ENCODE results near the gene LARGE1.

Gene LARGE1

GRCh38 chr22:33906475-33906874 lies 13.8 kb downstream of the LARGE1 start:
- DNase-seq (ENCODE audit: insufficient read length, low spot score) = no peak

GRCh38 chr22:33903012-33903411 lies 17.3 kb downstream of the LARGE1 start:
- FAIRE-seq = no peak
- DNase-seq (ENCODE audit: insufficient read length, low spot score) = no peak
- no peak for TF ChIP-seq POLR2A (IDR thresholded peaks at IDR 0.05; ENCODE audit: low read depth, low read length)

More at GRCh38 chr22:33906475-33906874, 13.8 kb downstream of the LARGE1 start:
- no peak for FAIRE-seq
- TF ChIP-seq POLR2A (IDR thresholded peaks at IDR 0.05; ENCODE audit: low read depth, low read length) = no peak

- DNase-seq (ENCODE audit: insufficient read length, low spot score) = no peak
- no peak for TF ChIP-seq POLR2A (IDR thresholded peaks at IDR 0.05; ENCODE audit: low read depth, low read length)
- FAIRE-seq = no peak
Measured at GRCh38 chr22:33902073-33902472, 18.2 kb downstream of the LARGE1 start.

GRCh38 chr22:33898121-33898520 lies 22.2 kb downstream of the LARGE1 start:
- DNase-seq (ENCODE audit: insufficient read length, low spot score) (no peak), FAIRE-seq (no peak)
- no peak for TF ChIP-seq POLR2A (IDR thresholded peaks at IDR 0.05; ENCODE audit: low read depth, low read length)

GRCh38 chr22:33897448-33897835 lies 22.8 kb downstream of the LARGE1 start:
- FAIRE-seq (no peak), DNase-seq (ENCODE audit: insufficient read length, low spot score) (no peak)
- no peak for TF ChIP-seq POLR2A (IDR thresholded peaks at IDR 0.05; ENCODE audit: low read depth, low read length)

- TF ChIP-seq POLR2A (IDR thresholded peaks at IDR 0.05; ENCODE audit: low read depth, low read length) = no peak
- FAIRE-seq (no peak), DNase-seq (ENCODE audit: insufficient read length, low spot score) (no peak)
Measured at GRCh38 chr22:33896575-33897447, 23.5 kb downstream of the LARGE1 start.

- no peak for FAIRE-seq
- no peak for DNase-seq (ENCODE audit: insufficient read length, low spot score)
- TF ChIP-seq POLR2A (IDR thresholded peaks at IDR 0.05; ENCODE audit: low read depth, low read length) = no peak
Measured at GRCh38 chr22:33896154-33896553, 24.1 kb downstream of the LARGE1 start.

GRCh38 chr22:33895444-33895843 lies 24.8 kb downstream of the LARGE1 start:
- DNase-seq (ENCODE audit: insufficient read length, low spot score) (no peak), FAIRE-seq (no peak)
- no peak for TF ChIP-seq POLR2A (IDR thresholded peaks at IDR 0.05; ENCODE audit: low read depth, low read length)

- FAIRE-seq (no peak), DNase-seq (ENCODE audit: insufficient read length, low spot score) (no peak)
- TF ChIP-seq POLR2A (IDR thresholded peaks at IDR 0.05; ENCODE audit: low read depth, low read length) = no peak
Measured at GRCh38 chr22:33894515-33894914, 25.8 kb downstream of the LARGE1 start.

GRCh38 chr22:33894036-33894435 lies 26.2 kb downstream of the LARGE1 start:
- DNase-seq (ENCODE audit: insufficient read length, low spot score) (no peak), FAIRE-seq (no peak)
- TF ChIP-seq POLR2A (IDR thresholded peaks at IDR 0.05; ENCODE audit: low read depth, low read length) = no peak

GRCh38 chr22:33893512-33893911 lies 26.8 kb downstream of the LARGE1 start:
- no peak for FAIRE-seq
- TF ChIP-seq POLR2A (IDR thresholded peaks at IDR 0.05; ENCODE audit: low read depth, low read length) = no peak
- DNase-seq (ENCODE audit: insufficient read length, low spot score) = no peak

- no peak for FAIRE-seq
- no peak for TF ChIP-seq POLR2A (IDR thresholded peaks at IDR 0.05; ENCODE audit: low read depth, low read length)
Measured at GRCh38 chr22:33891992-33892391, 28.3 kb downstream of the LARGE1 start.

GRCh38 chr22:33891455-33891854 lies 28.8 kb downstream of the LARGE1 start:
- DNase-seq (ENCODE audit: insufficient read length, low spot score) (no peak), FAIRE-seq (no peak)
- TF ChIP-seq POLR2A (IDR thresholded peaks at IDR 0.05; ENCODE audit: low read depth, low read length) = no peak

More at GRCh38 chr22:33891992-33892391, 28.3 kb downstream of the LARGE1 start:
- DNase-seq (ENCODE audit: insufficient read length, low spot score) = no peak

- DNase-seq (ENCODE audit: insufficient read length, low spot score) (no peak), FAIRE-seq (no peak)
- no peak for TF ChIP-seq POLR2A (IDR thresholded peaks at IDR 0.05; ENCODE audit: low read depth, low read length)
Measured at GRCh38 chr22:33889748-33890147, 30.5 kb downstream of the LARGE1 start.

GRCh38 chr22:33888821-33889220 lies 31.5 kb downstream of the LARGE1 start:
- FAIRE-seq = no peak

More at GRCh38 chr22:33888821-33889220, 31.5 kb downstream of the LARGE1 start:
- TF ChIP-seq POLR2A (IDR thresholded peaks at IDR 0.05; ENCODE audit: low read depth, low read length) = no peak
- DNase-seq (ENCODE audit: insufficient read length, low spot score) = no peak
